ACHN (cell line): Measurements from ENCODE around the gene DACH1.

Source experiments
- DNase-seq: peaks from one replicate; pipeline ENCODE4 v3.0.0-alpha.2; 2015
- in situ Hi-C: cut with HindIII; loops from 2 replicates; pipeline ENCODE4 v1.10.0; 2017; ENCODE audit warnings: low sequenced_read_pairs, low pct_ligation_motif_present, low pct_unique_long_range_greater_than_20kb

Gene DACH1

GRCh38 chr13:71619096-71619495 is 247.9 kb downstream of the DACH1 start:
- in situ Hi-C loops, result no loop called here
- DNase-seq, result no peak

- no peak for DNase-seq
- in situ Hi-C loops, result no loop called here
These were observed 248.8 kb downstream of the DACH1 start for GRCh38 chr13:71618159-71618558.

GRCh38 chr13:71617265-71617664 is 249.7 kb downstream of the DACH1 start:
- in situ Hi-C loops, result no loop called here
- no peak for DNase-seq

GRCh38 chr13:71613066-71613745 is 253.8 kb downstream of the DACH1 start:
- DNase-seq, result no peak
- in situ Hi-C loops, result no loop called here

- in situ Hi-C loops, result no loop called here
- DNase-seq, result no peak
These were observed 255.7 kb downstream of the DACH1 start for GRCh38 chr13:71611292-71611691.

- no peak for DNase-seq
- in situ Hi-C loops, result no loop called here
These were observed 256.1 kb downstream of the DACH1 start for GRCh38 chr13:71610876-71611275.

- in situ Hi-C loops, result no loop called here
- no peak for DNase-seq
These were observed 257.7 kb downstream of the DACH1 start for GRCh38 chr13:71609271-71609670.

GRCh38 chr13:71607575-71607974 is 259.4 kb downstream of the DACH1 start:
- in situ Hi-C loops, result no loop called here
- DNase-seq, result no peak

GRCh38 chr13:71606818-71607217 is 260.2 kb downstream of the DACH1 start:
- no peak for DNase-seq
- in situ Hi-C loops, result no loop called here

- in situ Hi-C loops, result no loop called here
- no peak for DNase-seq
These were observed 261.3 kb downstream of the DACH1 start for GRCh38 chr13:71605744-71606143.

- no peak for DNase-seq
These were observed 263.7 kb downstream of the DACH1 start for GRCh38 chr13:71603255-71603654.

GRCh38 chr13:71602344-71602743 is 264.7 kb downstream of the DACH1 start:
- DNase-seq, result no peak
- in situ Hi-C loops, result no loop called here

More at GRCh38 chr13:71603255-71603654, 263.7 kb downstream of the DACH1 start:
- in situ Hi-C loops, result no loop called here

GRCh38 chr13:71597150-71597549 is 269.9 kb downstream of the DACH1 start:
- in situ Hi-C loops, result no loop called here

GRCh38 chr13:71596116-71596515 is 270.9 kb downstream of the DACH1 start:
- in situ Hi-C loops, result no loop called here
- DNase-seq, result no peak

More at GRCh38 chr13:71597150-71597549, 269.9 kb downstream of the DACH1 start:
- DNase-seq, result no peak

- in situ Hi-C loops, result no loop called here
- no peak for DNase-seq
These were observed 273.4 kb downstream of the DACH1 start for GRCh38 chr13:71593566-71593965.

- DNase-seq, result no peak
- in situ Hi-C loops, result no loop called here
These were observed 275.6 kb downstream of the DACH1 start for GRCh38 chr13:71591374-71591773.

GRCh38 chr13:71590654-71591148 is 276.3 kb downstream of the DACH1 start:
- in situ Hi-C loops, result no loop called here
- DNase-seq, result no peak

GRCh38 chr13:71589032-71589431 is 278.0 kb downstream of the DACH1 start:
- DNase-seq, result no peak
- in situ Hi-C loops, result no loop called here

- DNase-seq, result no peak
- in situ Hi-C loops, result no loop called here
These were observed 279.2 kb downstream of the DACH1 start for GRCh38 chr13:71587817-71588216.

GRCh38 chr13:71587193-71587592 is 279.8 kb downstream of the DACH1 start:
- in situ Hi-C loops, result no loop called here
- no peak for DNase-seq
